A549 treated with ZK216348 at 1 μM for 4 hours (cell line): ENCODE results near the gene FABP1. TPM values are rescaled to one million over a fixed set of nuclear protein-coding genes. Genes with fewer than 3 reads are reported as not detected.

Experiments used
- total RNA-seq: library from RNA; stranded (reverse); fragments of 200-300 nt; extraction: Qiagen RNA extraction; gene quantifications from 5 replicates; pipeline ENCODE4 v1.2.3, GENCODE V29; 2022; ENCODE audit warnings: low read depth

FABP1 gene
- not detected in 5 replicates for total RNA-seq

GRCh38 chr2:88127888-88128653 lies at the start of gene FABP1:
Gene FABP1 (minus strand): TSS chr2:88128062. CDS start chr2:88128017, 45 bp downstream.

Other genes with a start within 250 kb of the FABP1 start
- not detected in 5 replicates for gene RNU2-63P, start 111.5 kb downstream of the FABP1 start, total RNA-seq
- 9.8 to 16.2 TPM (median 12.9 TPM) in 5 replicates for gene KRCC1, start 72.3 kb downstream of the FABP1 start, total RNA-seq
- not detected in 5 replicates for gene SMYD1, start 60.2 kb downstream of the FABP1 start, total RNA-seq
- not detected in 5 replicates for gene THNSL2, start 42.3 kb upstream of the FABP1 start, total RNA-seq